T-helper 2 cell treated with Interferon-gamma antibody and Interleukin-4, amounts not matched to agents 100 ng/mL and 5 ng/mL, for 36 hours (primary cell): ENCODE data around the gene L3HYPDH. TPM values are rescaled to one million over a fixed set of nuclear protein-coding genes. Genes with fewer than 3 reads are reported as not detected.
"Not testable (repeated sequence)": the region's sequence is repeated elsewhere in the genome, so short reads cannot be mapped to it uniquely, and the experiment has no call there.

Source experiments
- intact Hi-C: fragments of 100-400 bp; cut with micrococcal nuclease; formaldehyde crosslinking; loops from one replicate; pipeline ENCODE4 v1.15.1; 2023
- total RNA-seq: library from RNA; stranded (reverse); gene quantifications from 2 replicates; pipeline ENCODE4 v1.2.3, GENCODE V29; 2022

L3HYPDH gene
- total RNA-seq, 1 donor from 2014 or later, result 12.4 TPM

DNA sequence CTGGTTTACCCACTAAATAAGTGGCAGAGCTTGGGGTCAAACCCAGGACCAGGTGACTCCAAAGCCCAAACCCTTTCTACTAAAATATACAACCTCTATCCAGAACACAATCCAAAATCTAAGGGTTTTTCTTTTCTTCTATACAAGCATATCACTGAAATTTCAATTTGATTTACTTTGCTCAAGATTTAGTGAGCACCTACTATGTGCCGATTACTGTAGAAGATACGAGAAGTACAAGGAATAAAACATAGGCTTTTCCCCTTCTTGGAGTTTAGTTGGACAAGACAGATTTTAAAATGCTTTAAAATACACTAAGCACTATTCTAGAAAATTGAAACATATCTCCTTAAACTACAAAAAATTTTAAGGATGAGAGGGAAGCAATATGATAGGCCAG is 2.8 kb downstream of the L3HYPDH start:
- intact Hi-C loops, result loop anchor here (5.0 to 10.0 kb wide), 5 partner anchors 96 to 1803 kb away; partner anchors contain the start of genes ARID4A, CCDC175, DACT1 and DHRS7

DNA sequence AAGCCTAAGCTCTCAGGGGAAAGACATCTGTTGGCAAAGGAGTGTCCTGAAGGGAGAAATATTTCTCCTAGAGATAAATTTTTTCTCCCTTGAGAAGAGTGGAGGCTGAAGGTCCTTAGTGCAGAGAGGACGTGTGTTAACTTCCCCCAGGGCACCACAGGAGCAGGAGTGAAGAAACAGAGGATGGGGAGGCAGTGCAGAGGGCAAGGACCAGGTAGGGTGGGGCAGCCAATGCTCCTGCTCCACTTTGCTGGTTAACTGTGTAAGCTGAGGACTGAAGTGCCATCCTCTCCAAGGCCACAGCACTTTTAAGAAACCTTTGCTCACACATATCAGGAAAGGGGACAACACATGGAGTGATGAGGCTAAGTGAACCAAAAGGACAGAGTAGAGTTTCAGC is 4.0 kb downstream of the L3HYPDH start:
- intact Hi-C loops, result loop anchor here (5.0 to 10.0 kb wide), 5 partner anchors 97 to 1805 kb away; partner anchors contain the start of genes ARID4A, CCDC175, DACT1 and DHRS7

DNA sequence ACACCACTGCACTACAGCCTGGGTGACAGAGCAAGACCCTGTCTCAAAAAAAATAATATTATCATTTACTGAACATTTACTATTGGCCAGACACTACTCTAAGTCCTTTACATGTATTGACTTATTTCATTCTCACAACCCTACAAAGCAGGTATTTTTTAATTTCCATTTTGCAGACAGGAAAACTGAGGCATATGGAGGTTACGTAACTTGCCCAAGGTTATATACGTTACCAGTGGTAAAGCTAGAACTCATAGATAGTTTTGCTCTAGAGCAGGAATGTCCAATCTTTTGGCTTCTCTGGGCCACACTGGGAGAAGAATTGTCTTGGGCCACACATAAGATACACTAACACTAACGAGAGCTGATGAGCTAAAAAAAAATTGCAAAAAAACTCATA is 5.7 kb downstream of the L3HYPDH start:
- intact Hi-C loops, result no loop called here

DNA sequence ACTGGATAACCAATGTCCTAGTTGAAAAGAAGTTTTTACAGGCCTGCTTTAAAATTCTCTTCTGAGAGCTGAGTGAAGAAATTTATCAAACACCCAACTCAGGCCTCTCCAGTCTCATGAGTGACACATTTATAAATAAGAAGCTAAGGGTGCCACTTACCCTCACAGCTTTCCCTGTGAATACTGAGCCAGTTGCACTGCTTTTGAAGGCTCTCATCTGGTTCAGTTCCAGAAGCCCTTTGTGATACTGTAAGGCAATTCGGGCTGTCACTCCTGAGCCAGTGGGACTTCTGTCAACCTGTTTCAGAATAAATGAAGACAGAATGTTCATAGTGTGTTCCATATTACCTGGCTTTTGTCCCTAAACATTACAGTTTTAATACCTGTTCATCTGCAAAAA is 8.5 kb downstream of the L3HYPDH start:
- intact Hi-C loops, result no loop called here

- intact Hi-C loops, result no loop called here
These were observed 10.0 kb downstream of the L3HYPDH start for GRCh38 chr14:59474172-59474571.

GRCh38 chr14:59465316-59466135 is 18.7 kb downstream of the L3HYPDH start, which contains the start of gene GPR135:
GPR135 (minus strand) TSS chr14:59465380; CDS start chr14:59465226, 154 bp downstream.
- intact Hi-C loops, result loop anchor here (1.0 kb wide), 1 partner anchor 19 kb away; the partner anchor contains the start of genes JKAMP and L3HYPDH

GRCh38 chr14:59464486-59465315 is 19.5 kb downstream of the L3HYPDH start:
- intact Hi-C loops, result loop anchor here (1.0 to 5.0 kb wide), 2 partner anchors 20 to 277 kb away; partner anchors contain the start of genes DAAM1, JKAMP and L3HYPDH

- intact Hi-C loops, result loop anchor here (5.0 kb wide), 1 partner anchor 277 kb away; the partner anchor contains the start of gene DAAM1
These were observed 20.3 kb downstream of the L3HYPDH start for GRCh38 chr14:59463787-59464485.

DNA sequence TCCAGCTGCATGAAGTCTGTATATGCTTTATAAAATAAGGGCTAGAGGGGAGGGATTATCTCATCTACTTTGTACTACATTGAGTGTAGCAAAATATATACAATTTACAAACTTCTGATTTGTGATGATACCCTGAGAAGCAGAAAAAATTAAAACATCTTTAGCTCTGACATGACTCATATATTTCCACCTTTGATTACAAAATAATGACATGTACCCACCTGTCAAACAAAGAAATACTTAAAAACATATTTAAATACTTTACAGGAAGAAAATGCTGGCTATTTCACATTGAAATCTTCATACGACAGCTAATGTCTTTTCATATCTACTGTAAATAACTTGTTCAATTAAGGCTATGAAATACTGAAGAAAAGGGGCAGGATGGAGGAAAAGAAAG is 22.3 kb downstream of the L3HYPDH start:
- intact Hi-C loops, result loop anchor here (5.0 kb wide), 1 partner anchor 275 kb away; the partner anchor contains the start of gene DAAM1

GRCh38 chr14:59460378-59460777 is 23.8 kb downstream of the L3HYPDH start:
- intact Hi-C loops, result loop anchor here (5.0 kb wide), 1 partner anchor 273 kb away; the partner anchor contains the start of gene DAAM1

DNA sequence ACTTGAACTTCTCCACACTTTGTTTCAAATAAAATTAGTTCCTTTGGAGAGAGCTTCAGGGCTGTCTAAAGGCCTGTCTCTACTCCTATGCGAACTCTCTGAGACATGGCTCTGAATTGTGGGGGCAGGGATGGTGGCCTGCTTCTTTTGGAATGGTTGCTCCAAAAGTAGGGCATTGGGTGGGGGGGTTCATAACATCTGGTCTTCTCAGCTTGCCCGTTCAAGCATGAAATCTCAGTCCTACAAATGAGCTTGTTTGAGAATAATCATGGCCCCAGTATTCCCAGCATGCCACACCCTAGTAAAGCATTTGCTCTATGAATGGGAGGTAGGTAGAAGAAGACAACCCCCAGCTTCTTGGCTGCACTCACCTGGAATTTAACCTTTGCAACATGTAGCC is 25.7 kb downstream of the L3HYPDH start:
- intact Hi-C loops, result no loop called here

DNA sequence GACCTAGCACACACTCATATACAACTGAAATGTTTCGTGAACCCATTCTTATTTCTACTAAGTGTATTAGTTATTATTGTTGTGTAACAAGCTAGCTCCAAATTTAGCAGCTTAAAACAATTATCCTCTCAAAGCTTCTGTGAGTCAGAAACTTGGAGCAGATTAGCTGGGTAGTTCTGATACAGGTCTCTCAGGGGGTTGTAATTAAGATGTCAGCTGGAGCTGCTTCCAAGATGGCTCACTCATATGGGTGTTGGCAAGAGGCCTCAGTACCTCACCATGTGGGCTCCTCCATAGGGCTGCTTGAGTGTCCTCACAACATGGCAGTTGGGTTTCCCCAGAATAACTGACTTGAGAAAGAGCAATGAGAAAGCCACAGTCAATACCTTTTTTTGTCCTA is 28.8 kb downstream of the L3HYPDH start:
- intact Hi-C loops, result no loop called here

GRCh38 chr14:59454139-59454538 is 30.1 kb downstream of the L3HYPDH start:
- intact Hi-C loops, result no loop called here

GRCh38 chr14:59451849-59452248 is 32.4 kb downstream of the L3HYPDH start:
- intact Hi-C loops, result no loop called here

DNA sequence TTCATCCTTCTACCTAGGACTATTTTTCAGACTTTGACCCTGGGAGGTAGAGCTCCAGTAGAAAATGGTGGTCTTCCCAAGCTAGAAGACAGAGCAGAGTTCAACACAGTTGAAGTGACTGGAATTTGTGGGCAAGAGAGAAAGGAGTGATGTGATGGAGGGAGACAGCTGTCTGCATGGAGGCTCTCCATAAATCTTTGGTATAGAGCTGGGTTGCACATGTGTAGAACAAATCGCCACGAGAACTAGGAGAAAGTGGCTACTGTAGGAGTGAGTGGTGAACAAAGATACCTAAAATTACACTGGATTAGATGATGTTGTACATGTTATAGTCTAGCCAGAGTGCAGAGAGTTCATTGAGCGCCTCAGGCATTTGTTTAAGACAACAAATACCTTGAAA is 33.5 kb downstream of the L3HYPDH start:
- intact Hi-C loops, result no loop called here

DNA sequence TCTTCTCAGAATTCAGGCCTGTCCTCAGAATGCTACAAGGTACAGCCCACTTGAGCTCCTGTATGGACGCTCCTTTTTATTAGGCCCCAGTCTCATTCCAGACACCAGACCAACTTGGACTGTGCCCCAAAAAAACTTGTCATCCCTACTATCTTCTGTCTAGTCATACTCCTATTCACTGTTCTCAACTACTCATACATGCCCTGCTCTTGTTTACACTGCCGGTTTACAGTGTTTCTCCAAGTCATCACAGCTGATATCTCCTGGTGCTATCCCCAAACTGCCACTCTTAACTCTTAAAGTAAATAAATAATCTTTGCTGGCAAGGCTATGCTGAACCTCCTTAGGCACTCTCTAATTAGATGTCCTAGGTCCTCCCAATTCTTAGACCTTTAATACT is 35.5 kb downstream of the L3HYPDH start:
- intact Hi-C loops, result not testable (repeated sequence)

DNA sequence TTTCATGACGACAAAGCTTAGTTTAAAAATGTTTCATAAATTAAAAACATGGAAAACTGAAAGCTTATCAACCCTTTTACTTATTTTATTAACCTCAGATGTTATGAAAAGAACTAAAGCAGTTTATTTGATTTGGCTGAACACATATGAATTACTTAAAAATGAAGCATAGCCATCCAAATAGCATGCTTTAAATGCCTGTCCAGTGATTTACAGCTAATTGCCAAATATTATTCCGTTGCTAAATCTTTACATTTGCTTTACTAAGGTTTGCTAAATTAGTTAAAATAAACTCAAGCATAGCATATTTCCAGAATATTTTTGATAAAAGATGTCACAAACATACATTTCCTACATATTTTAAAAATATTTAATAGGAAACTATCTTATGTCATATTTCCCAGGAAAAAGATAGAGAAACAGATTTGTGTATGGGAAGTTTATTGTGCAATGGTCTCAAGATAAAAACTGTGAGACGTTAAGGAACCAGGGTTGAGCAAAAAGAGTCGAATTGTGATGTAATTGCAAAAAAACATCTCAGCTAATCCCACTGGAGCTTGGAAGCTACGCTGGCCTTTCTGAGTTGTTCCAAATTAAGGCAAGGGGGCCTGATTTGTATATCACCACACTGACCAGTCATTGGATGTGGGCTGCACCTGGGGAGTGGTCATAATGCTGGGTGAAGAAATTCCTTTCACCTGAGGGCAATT is 44.8 kb downstream of the L3HYPDH start:
- intact Hi-C loops, result no loop called here

- intact Hi-C loops, result no loop called here
These were observed 46.0 kb downstream of the L3HYPDH start for GRCh38 chr14:59438195-59438647.

GRCh38 chr14:59435987-59436386 is 48.2 kb downstream of the L3HYPDH start:
- intact Hi-C loops, result no loop called here

- intact Hi-C loops, result no loop called here
These were observed 49.1 kb downstream of the L3HYPDH start for GRCh38 chr14:59435101-59435500.
